HepG2 (cell line): ENCODE data around the gene FCAMR. TPM values are rescaled to one million over a fixed set of nuclear protein-coding genes. Genes with fewer than 3 reads are reported as not detected.
"Not testable (repeated sequence)": the region's sequence is repeated elsewhere in the genome, so short reads cannot be mapped to it uniquely, and the experiment has no call there.

Source experiments
- ATAC-seq: fragments of 200-7000 bp; cut with Tn5 transposase; 3 replicates; pipeline ENCODE4 v1.9.1; 2020; ENCODE audit warnings: mild to moderate bottlenecking, moderate library complexity
- BruUV-seq: library from RNA; stranded (reverse); fragments of 400-500 nt; replicated peaks from 2 replicates; lab custom pipeline; 2021; lab: Mats Ljungman, UMichigan
- CTCF ChIA-PET: fragments of 300-600 bp; formaldehyde crosslinking; extraction: SDS; loops from one replicate; lab custom pipeline; 2021; ENCODE audit warnings: low total read pairs, inconsistent platforms, low intra/inter-chr PET ratio; lab: Yijun Ruan, JAX
- POLR2A ChIA-PET: fragments of 350-600 bp; sonication (Branson Sonifier 250); formaldehyde crosslinking; loops from one replicate; lab custom pipeline; 2020; ENCODE audit warnings: antibody characterized with exemption, inconsistent platforms; lab: Yijun Ruan, JAX
- DNase-seq: peaks from one replicate; pipeline ENCODE4 v3.0.0-alpha.2; 2015; ENCODE audit warnings: low spot score
- FAIRE-seq: peaks from 3 replicates; lab custom pipeline; 2011; peaks lifted over from hg19 to GRCh38; lab: Jason Lieb, UNC
- H2AFZ ChIP-seq: one replicate; pipeline ENCODE4 v1.6.1; 2011; ENCODE audit warnings: low read length, inconsistent platforms
- H3K27ac ChIP-seq: fragments of 300-600 bp; 3 replicates; pipeline ENCODE4 v1.8.0; 2011; ENCODE audit warnings: mixed run types, mild to moderate bottlenecking, mixed read lengths, low read length, inconsistent platforms; ENCODE audit not compliant: insufficient read depth; ENCODE audit errors: extremely low read length
- H3K27me3 ChIP-seq, 2 experiments: fragments of 200-600 bp in 1 of 2; 2 replicates in 1 of 2; 3 replicates in 1 of 2; pipeline versions ENCODE4 v1.6.0 to v1.8.0; 2011; ENCODE audit warnings: low read length in 2 of 2, mild to moderate bottlenecking in 2 of 2, moderate library complexity in 2 of 2, inconsistent platforms in 1 of 2; ENCODE audit not compliant: insufficient read depth in 2 of 2, control insufficient read depth in 1 of 2
- H3K36me3 ChIP-seq, 2 experiments: fragments of 200-600 bp in 1 of 2; replicated peaks in 1 of 2; 2 replicates in 1 of 2; 3 replicates in 1 of 2; pipeline versions ENCODE4 v1.5.1 to v1.8.0; 2011; ENCODE audit warnings: low read length in 2 of 2, inconsistent platforms in 1 of 2; ENCODE audit not compliant: insufficient read depth in 2 of 2, control insufficient read depth in 1 of 2
- H3K4me1 ChIP-seq: 2 replicates; pipeline ENCODE4 v1.5.1; 2012; ENCODE audit warnings: low read length, inconsistent platforms; ENCODE audit not compliant: insufficient read depth
- H3K4me2 ChIP-seq: 2 replicates; pipeline ENCODE4 v1.6.0; 2011; ENCODE audit warnings: low read depth, low read length, inconsistent platforms
- H3K4me3 ChIP-seq, 3 experiments: fragments of 200-600 bp in 1 of 3; sonication (generic), shearing (Covaris generic) in 1 of 3; replicated peaks in 1 of 3; 2 replicates each; pipeline ENCODE4 v1.5.1; 2011 to 2016; ENCODE audit warnings: low read length in 3 of 3, inconsistent platforms in 2 of 3, low read depth in 2 of 3, mild to moderate bottlenecking in 2 of 3, control low read depth in 1 of 3, mixed read lengths in 1 of 3; ENCODE audit not compliant: insufficient read depth in 1 of 3
- H3K79me2 ChIP-seq: one replicate; pipeline ENCODE4 v1.6.1; 2011; ENCODE audit warnings: low read length, inconsistent platforms; ENCODE audit not compliant: insufficient read depth
- H3K9ac ChIP-seq: 2 replicates; pipeline ENCODE4 v1.6.0; 2011; ENCODE audit warnings: mild to moderate bottlenecking, low read depth, low read length, inconsistent platforms; ENCODE audit not compliant: insufficient read depth
- H3K9me3 ChIP-seq: 2 replicates; pipeline ENCODE4 v1.5.1; 2012; ENCODE audit warnings: mild to moderate bottlenecking, low read length
- H4K20me1 ChIP-seq: 2 replicates; pipeline ENCODE4 v1.6.0; 2011; ENCODE audit warnings: inconsistent platforms, mild to moderate bottlenecking, low read length, moderate library complexity; ENCODE audit not compliant: insufficient read depth
- BHLHE40 ChIP-seq: IDR thresholded peaks from 2 replicates; pipeline ENCODE4 v1.6.1; 2011; ENCODE audit warnings: low read length, improper control_type of control experiment
- JUNB ChIP-seq: sonication (generic); formaldehyde crosslinking; IDR thresholded peaks from 2 replicates; pipeline ENCODE4 v1.8.0; 2022; ENCODE audit warnings: missing genetic modification reagents, mild to moderate bottlenecking, borderline replicate concordance
- WGBS: methylation state at CpG from one replicate; pipeline ENCODE4 v1.1.6; 2017; ENCODE audit warnings: low lambda C conversion rate; 5-methylcytosine and 5-hydroxymethylcytosine counted together
- in situ Hi-C: cut with HindIII; loops from 2 replicates; pipeline ENCODE4 v1.10.0; 2017; ENCODE audit warnings: low pct_unique_long_range_greater_than_20kb; ENCODE audit not compliant: extremely low pct_ligation_motif_present
- intact Hi-C: fragments of 100-400 bp; cut with micrococcal nuclease; formaldehyde crosslinking; loops from one replicate; pipeline ENCODE4 v1.10.0; 2022; ENCODE audit not compliant: unreplicated experiment
- polyA plus RNA-seq, 8 experiments: library from polyadenylated mRNA; depleted of rRNA in 3 of 8; stranded (reverse) in 7 of 8; unstranded in 1 of 8; fragments of >200 nt; fragmentation: Illumina TruSeq in 4 of 8; extraction: Trizol in 4 of 8; gene quantifications; 2 replicates each; pipeline versions ENCODE4 v1.2.1 to v1.2.3, GENCODE V29; 2011 to 2016; ENCODE audit warnings: low read depth in 4 of 8, missing spikeins in 1 of 8, mixed read lengths in 1 of 8; ENCODE audit not compliant: insufficient read depth in 1 of 8
- total RNA-seq, 5 experiments: library from RNA; depleted of rRNA; stranded (reverse); fragments of >200 nt; fragmentation: Illumina TruSeq; extraction: Trizol; gene quantifications; 2 replicates each; pipeline ENCODE4 v1.2.3, GENCODE V29; 2016; ENCODE audit warnings: low read depth in 1 of 5
- TF ChIP-seq, protein P1 (sequence below): sonication (generic); formaldehyde crosslinking; IDR thresholded peaks from 2 replicates; pipeline ENCODE4 v1.8.0; 2022; ENCODE audit warnings: missing genetic modification reagents, mild to moderate bottlenecking, moderate library complexity, borderline replicate concordance
- TF ChIP-seq, protein P2 (sequence below): sonication (generic); formaldehyde crosslinking; IDR thresholded peaks from 2 replicates; pipeline ENCODE4 v1.9.0; 2021; ENCODE audit warnings: mild to moderate bottlenecking, missing genetic modification reagents

The FCAMR gene
- total and polyA plus RNA-seq, 2 of the 13 experiments (the other 11 are each of a cell fraction or from before 2014, with no cell fraction given) = not detected

DNA sequence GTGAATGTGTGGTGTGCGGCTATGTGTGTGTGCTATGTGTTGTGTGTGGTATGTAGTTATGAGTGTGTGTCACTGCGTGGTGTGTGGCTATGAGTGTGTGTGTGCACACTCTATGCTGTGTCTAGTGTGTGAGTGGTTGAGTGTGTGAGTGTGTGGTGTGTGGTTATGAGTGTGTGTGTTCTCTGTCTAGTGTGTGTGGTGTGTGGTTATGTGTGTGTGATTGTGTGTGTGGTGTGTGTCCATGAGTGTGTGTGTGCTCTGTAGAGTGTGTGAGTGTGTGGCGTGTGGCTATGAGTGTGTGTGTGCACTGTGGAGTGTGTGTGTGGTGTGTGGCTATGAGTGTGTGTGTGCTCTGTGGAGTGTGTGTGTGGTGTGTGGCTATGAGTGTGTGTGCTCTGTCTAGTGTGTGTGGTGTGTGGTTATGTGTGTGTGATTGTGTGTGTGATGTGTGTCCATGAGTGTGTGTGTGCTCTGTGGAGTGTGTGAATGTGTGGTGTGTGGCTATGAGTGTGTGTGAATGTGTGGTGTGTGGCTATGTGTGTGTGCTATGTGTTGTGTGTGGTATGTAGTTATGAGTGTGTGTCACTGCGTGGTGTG, 46.2 kb downstream of the FCAMR start:
- CTCF ChIA-PET, H3K79me2 ChIP-seq, H3K9ac ChIP-seq, DNase-seq, H2AFZ ChIP-seq, POLR2A ChIA-PET, H3K4me3 ChIP-seq, H3K36me3 ChIP-seq, H4K20me1 ChIP-seq, intact Hi-C loops, H3K27ac ChIP-seq, BruUV-seq, H3K9me3 ChIP-seq, H3K4me2 ChIP-seq, ATAC-seq, H3K27me3 ChIP-seq: not testable (repeated sequence)
- TF ChIP-seq, protein P1, sequence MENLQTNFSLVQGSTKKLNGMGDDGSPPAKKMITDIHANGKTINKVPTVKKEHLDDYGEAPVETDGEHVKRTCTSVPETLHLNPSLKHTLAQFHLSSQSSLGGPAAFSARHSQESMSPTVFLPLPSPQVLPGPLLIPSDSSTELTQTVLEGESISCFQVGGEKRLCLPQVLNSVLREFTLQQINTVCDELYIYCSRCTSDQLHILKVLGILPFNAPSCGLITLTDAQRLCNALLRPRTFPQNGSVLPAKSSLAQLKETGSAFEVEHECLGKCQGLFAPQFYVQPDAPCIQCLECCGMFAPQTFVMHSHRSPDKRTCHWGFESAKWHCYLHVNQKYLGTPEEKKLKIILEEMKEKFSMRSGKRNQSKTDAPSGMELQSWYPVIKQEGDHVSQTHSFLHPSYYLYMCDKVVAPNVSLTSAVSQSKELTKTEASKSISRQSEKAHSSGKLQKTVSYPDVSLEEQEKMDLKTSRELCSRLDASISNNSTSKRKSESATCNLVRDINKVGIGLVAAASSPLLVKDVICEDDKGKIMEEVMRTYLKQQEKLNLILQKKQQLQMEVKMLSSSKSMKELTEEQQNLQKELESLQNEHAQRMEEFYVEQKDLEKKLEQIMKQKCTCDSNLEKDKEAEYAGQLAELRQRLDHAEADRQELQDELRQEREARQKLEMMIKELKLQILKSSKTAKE = 0 out of 2 replicates have a peak, but pooled peaks have one; percentile 4
- TF ChIP-seq, protein P2, sequence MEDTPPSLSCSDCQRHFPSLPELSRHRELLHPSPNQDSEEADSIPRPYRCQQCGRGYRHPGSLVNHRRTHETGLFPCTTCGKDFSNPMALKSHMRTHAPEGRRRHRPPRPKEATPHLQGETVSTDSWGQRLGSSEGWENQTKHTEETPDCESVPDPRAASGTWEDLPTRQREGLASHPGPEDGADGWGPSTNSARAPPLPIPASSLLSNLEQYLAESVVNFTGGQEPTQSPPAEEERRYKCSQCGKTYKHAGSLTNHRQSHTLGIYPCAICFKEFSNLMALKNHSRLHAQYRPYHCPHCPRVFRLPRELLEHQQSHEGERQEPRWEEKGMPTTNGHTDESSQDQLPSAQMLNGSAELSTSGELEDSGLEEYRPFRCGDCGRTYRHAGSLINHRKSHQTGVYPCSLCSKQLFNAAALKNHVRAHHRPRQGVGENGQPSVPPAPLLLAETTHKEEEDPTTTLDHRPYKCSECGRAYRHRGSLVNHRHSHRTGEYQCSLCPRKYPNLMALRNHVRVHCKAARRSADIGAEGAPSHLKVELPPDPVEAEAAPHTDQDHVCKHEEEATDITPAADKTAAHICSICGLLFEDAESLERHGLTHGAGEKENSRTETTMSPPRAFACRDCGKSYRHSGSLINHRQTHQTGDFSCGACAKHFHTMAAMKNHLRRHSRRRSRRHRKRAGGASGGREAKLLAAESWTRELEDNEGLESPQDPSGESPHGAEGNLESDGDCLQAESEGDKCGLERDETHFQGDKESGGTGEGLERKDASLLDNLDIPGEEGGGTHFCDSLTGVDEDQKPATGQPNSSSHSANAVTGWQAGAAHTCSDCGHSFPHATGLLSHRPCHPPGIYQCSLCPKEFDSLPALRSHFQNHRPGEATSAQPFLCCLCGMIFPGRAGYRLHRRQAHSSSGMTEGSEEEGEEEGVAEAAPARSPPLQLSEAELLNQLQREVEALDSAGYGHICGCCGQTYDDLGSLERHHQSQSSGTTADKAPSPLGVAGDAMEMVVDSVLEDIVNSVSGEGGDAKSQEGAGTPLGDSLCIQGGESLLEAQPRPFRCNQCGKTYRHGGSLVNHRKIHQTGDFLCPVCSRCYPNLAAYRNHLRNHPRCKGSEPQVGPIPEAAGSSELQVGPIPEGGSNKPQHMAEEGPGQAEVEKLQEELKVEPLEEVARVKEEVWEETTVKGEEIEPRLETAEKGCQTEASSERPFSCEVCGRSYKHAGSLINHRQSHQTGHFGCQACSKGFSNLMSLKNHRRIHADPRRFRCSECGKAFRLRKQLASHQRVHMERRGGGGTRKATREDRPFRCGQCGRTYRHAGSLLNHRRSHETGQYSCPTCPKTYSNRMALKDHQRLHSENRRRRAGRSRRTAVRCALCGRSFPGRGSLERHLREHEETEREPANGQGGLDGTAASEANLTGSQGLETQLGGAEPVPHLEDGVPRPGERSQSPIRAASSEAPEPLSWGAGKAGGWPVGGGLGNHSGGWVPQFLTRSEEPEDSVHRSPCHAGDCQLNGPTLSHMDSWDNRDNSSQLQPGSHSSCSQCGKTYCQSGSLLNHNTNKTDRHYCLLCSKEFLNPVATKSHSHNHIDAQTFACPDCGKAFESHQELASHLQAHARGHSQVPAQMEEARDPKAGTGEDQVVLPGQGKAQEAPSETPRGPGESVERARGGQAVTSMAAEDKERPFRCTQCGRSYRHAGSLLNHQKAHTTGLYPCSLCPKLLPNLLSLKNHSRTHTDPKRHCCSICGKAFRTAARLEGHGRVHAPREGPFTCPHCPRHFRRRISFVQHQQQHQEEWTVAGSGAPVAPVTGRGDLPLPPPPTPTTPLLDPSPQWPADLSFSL (CRISPR knock-in tag) = peak; percentile 94
- TF ChIP-seq JUNB = 0 out of 2 replicates have a peak, but pooled peaks have one; percentile 5
- 0 out of 2 replicates have a peak, but pooled peaks have one; percentile 4 for TF ChIP-seq BHLHE40
- in situ Hi-C loops = loop anchor here (25.0 kb wide), 1 partner anchor 287 kb away; the partner anchor contains the start of gene DYRK3
- H3K4me1 ChIP-seq = peaks cover 35% of the 10 kb centered on the region
- 81% methylated on average over 4 of the region's 4 CpGs for WGBS
- peak; percentile 98 for FAIRE-seq
